Measurements from ENCODE around the gene ZNF862. TPM values are rescaled to one million over a fixed set of nuclear protein-coding genes. Genes with fewer than 3 reads are reported as not detected.

Gene ZNF862
- polyA plus RNA-seq, 3 donors, result 5.0 to 9.8 (median 7.4) TPM

DNA sequence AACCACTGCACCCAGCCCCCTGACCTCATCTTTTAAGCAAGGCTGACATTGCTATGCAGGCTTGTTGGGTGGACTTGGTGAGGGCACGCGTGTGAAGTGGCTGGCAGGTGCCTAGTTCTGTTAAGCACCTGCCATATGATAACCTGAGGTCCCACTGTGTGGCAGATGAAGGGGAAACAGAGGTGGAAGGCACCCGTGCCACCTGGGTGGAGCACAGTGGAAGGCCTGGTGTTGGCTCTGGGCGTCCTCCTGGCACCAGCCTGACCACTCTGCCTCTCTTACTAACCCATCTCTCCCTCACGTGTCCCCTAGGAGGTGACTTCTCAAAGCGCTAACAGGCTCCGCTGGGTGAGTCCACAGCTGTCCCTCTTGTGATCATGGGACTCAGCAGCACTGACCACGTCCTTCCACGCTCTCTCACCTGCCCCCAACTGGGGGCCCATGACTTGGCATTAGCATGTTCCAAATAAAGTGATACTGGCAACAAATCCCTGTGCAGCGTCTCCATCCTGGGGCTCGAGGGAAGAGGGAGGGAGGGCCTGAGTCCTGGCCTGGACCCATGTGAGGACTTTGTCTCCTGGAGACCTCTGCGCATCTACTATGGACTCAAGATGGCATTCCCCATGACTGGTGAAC lies 4.6 kb upstream of the ZNF862 start:
- no peak overlapping the region for H3K27ac ChIP-seq (ENCODE audit: low read depth, low read length)
- WGBS, 3 donors, result 87 to 90% (median 88%) methylated on average over 12 of the region's 12 CpGs

DNA sequence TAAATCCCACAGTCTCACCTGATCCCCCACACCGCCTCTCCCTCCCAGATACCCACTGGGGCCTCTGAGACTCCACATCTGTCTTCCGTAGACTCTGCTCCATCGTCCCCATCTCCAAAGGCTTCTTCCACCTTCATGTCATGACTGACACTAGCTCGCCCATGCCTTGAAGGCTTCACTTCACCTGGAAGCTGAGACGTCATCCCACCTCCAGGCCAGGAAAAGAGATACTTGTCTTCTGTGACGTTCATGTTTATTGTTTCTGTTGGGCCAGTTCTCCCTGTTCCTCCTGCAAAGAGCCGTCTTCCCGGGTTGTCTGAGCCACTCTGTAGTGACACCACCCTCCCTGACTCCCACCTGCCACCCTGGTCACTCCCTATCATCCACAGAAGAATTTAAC lies 3.6 kb upstream of the ZNF862 start:
- H3K27ac ChIP-seq (ENCODE audit: low read depth, low read length), result no peak overlapping the region
- 86 to 91% (median 90%) methylated on average over 8 of the region's 8 CpGs for WGBS, 3 donors

DNA sequence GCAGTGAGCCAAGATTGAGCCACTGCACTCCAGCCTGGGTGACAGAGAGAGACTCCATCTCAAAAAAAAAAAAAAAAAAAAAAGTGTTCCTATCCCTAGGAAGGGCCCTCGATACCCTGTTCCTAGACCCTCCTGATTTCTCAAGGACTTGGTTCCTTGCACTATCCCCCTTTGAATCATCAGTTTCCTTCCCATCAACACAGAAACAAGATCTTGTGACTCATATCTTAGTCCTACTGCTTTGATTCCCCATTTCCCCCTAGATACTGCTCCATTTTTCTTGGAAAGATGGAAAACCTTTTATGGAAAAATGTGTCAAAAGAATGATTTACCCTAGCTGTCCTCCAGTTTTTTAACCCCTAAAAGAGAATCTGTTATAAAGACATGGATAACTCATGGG lies 1.7 kb upstream of the ZNF862 start:
- H3K27ac ChIP-seq (ENCODE audit: low read depth, low read length), result no peak overlapping the region
- 47 to 94% (median 93%) methylated on average over 1 of the region's 1 CpG for WGBS, 3 donors

DNA sequence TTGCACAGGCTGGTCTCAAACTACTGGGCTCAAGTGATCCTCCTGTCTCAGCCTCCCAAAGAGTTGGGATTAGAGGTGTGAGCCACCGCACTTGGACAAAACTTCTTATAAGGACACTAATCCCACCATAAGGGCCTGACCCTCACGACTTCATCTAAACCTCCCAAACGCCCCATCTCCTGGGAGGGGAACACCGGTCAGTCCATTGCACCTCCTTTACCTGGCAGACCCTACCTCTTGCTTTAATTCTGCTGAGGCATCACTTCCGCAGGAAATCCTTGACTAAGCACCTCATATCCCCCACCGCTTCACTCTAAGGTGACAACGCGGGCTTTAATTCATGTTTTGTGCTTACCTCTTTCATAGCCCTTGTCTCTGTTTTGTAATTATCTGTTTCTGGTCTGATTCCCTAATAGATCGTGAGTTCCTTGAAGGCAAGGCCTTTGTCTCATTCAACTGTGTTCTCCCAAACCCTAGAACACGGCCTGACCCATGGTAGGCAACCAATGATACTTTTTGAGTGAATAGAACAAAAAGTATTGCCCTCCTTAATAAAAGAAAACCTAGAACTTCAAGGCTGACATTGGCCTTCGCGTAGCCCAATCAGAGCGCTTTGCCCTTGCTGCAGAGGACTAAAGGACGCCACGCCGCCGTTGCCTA lies 481 bp upstream of the ZNF862 start:
- WGBS, 3 donors, result 32 to 37% (median 36%) methylated on average over 17 of the region's 17 CpGs

DNA sequence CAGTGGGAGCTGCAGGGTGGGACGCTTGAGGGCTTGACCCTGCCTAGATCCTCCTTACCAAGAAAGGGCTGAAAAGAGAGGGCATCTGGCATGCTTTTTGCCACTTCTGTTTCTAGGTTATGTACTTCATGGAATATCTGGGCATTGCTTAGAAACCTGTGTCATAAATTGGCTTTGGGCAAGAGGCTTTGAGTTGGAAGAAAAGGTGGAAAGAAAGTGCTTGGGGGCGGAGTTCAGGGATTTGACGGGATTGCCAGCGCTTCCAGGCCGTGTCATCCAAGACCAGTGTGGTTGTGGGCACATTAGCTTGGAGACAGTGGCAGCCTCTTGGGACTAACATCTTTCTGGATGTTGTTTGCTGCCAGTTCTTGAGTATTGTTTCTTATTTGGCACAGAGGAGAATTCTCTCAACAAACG lies 825 bp downstream of the ZNF862 start:
- no peak overlapping the region for H3K27ac ChIP-seq (ENCODE audit: low read depth, low read length)
- WGBS, 3 donors, result 8 to 31% (median 22%) methylated on average over 6 of the region's 6 CpGs

More for the DNA sequence above, 481 bp upstream of the ZNF862 start:
- H3K27ac ChIP-seq (ENCODE audit: low read depth, low read length), result no peak overlapping the region

DNA sequence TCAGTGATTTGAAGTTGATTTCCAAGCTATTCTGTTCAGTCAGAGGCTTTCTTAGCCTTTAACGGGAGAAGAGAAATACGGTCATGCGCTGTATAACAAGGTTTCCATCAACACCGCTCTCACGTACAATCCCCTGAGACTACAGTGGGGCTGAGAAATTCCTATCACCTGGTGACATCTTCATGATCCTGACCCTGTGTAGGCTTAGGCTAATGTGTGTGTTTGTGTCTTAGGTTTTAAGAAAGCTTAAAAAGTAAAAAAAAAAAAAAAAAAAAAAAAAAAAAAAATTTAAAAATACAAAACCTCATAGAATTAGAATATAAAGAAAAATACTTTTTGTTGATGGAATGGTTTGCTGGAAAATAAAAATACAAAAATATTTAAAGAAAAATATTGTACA lies 1.8 kb downstream of the ZNF862 start:
- WGBS, 3 donors, result 96 to 99% (median 98%) methylated on average over 5 of the region's 5 CpGs
- no peak overlapping the region for H3K27ac ChIP-seq (ENCODE audit: low read depth, low read length)

DNA sequence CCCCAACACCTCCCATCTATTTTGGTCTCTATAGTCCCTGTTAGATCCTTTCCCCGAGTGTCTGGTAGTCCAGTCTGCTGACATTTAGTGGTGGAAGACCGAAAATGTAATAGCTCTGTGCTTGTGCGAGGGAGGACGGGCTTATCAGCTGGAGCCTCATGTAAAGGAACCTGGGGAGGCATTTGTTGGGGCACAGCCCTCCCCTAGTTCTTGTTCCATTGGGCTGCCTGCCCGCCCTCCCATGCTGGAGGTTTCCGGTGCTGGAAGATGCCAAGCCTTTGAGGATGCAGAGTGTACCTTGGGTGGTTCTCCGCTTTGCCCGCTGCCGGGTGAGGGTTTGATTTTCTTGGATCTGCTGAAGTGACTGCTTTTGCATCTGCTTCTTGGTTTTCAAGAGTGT lies 5.4 kb downstream of the ZNF862 start:
- WGBS, 3 donors, result 88 to 95% (median 93%) methylated on average over 9 of the region's 9 CpGs
- H3K27ac ChIP-seq (ENCODE audit: low read depth, low read length), result no peak overlapping the region

DNA sequence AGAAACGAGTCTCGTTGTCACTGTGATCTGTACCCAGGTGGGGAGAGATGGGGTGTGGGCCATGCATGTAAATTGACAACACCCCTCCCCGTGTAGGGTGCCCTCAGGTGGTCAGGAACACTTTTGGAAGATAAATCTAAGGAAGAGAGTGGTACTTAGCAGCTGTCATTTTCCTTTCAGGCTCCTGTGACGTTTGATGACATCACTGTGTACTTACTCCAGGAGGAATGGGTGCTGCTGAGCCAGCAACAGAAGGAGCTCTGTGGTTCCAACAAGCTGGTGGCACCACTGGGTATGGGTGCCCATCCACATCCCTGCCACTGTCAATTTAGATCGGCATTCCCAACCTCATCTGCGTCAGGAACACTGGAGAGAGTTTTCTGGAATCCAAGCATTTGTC lies 6.3 kb downstream of the ZNF862 start:
- no peak overlapping the region for H3K27ac ChIP-seq (ENCODE audit: low read depth, low read length)
- WGBS, 3 donors, result 59 to 76% (median 68%) methylated on average over 6 of the region's 6 CpGs

DNA sequence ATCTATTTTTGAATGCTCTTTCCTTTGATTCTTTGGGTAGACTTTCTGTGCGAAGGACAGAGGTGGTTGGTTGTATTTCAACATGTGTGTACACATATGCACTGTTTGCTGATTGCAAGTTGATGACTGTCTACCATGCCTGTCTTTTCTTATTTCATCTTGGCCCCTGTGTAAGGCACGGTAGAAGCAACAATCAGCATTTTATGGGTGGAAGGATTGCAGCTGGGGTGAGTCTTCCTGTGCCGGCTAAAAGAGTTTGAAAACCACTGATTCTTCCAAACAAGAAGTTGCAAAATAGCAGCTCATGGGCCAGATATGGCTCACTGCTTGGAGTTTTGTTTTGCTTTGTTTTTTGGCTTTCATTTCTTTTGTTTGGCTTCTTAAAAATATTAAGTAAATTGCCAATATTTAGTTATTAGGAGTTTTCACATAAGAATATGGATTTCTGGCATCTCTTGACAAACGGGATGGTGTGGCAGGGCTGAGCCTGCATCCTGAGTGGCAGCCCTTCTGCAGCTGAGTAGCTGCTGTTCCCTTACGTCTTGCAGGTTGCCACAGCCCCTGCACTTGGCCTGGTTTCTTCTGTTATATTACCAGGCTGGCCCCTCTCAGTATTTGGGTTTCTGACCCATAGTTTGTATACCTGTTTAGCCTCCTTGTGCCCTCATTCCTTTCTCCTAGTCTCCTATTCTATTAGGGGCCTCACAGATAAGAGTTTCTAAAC lies 7.2 kb downstream of the ZNF862 start:
- 56 to 81% (median 58%) methylated on average over 5 of the region's 5 CpGs for WGBS, 3 donors
- H3K27ac ChIP-seq (ENCODE audit: low read depth, low read length), result no peak overlapping the region

DNA sequence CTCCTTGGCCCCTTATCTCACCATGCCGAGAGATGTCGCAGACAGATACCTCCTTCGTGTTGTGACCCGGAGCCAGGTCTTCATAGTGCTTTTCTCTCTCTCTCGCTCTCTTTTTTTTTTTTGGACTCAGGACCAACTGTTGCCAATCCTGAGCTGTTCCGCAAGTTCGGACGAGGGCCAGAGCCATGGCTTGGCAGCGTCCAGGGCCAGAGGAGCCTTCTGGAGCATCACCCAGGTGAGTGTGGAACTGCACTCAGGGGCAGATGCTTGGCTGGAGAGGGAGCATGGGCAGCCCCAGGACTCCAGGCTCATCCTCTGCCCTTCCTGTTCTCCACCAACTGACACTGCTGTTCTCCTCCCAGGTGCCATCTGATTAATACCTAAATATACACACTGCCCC lies 7.8 kb downstream of the ZNF862 start:
- H3K27ac ChIP-seq (ENCODE audit: low read depth, low read length), result no peak overlapping the region
- 86 to 97% (median 88%) methylated on average over 9 of the region's 9 CpGs for WGBS, 3 donors

DNA sequence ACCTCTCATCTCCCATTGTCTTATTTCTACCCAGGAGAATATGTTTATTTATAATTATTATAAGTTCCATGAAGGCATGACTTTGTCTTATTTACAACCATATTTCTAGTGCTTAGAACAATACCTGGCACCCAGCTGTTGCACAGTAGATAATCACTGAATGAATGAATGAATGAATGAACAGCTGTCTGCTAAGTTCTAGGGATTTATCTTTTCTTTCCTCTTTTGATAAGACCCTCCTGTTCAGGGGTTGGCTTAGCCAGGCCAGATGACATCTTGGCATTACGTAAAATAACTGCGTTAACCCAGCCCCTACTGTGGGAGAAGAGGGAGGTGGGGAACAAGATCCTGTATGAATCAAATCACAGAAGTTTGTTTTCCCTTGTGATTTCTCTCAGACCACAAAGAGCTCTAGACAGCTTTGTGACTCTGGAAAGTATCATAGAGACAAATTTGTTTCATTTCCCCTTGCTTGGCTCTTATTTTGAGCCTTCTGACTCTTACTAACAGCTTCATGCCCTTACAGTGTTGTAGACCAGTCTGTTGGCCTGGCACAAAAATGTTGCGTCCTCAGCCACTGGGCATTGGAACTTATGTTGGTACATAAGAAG lies 8.4 kb downstream of the ZNF862 start:
- no peak overlapping the region for H3K27ac ChIP-seq (ENCODE audit: low read depth, low read length)
- WGBS, 3 donors, result 83 to 87% (median 86%) methylated on average over 3 of the region's 3 CpGs

DNA sequence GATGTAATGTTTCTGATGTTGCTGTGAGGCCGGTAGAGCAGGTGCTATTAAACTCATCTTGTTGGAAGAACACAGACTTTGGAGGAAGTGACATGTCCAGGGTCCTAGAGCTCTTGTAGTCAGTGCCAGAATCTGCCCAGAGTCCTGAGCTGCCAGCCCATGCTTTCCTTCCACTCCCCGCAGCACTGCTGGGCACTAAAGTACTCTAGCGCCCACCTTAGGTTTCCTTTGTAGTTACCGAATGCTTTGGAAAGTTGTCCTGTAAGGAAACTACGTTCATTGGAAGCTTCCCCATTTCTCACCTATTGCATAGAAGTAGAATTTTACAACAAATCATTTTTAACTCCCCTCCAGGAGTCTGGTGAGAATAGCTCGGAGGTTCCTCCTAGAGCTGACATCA lies 11.0 kb downstream of the ZNF862 start:
- no peak overlapping the region for H3K27ac ChIP-seq (ENCODE audit: low read depth, low read length)
- 87 to 93% (median 92%) methylated on average over 6 of the region's 6 CpGs for whole genome bisulfite sequencing, 3 donors

DNA sequence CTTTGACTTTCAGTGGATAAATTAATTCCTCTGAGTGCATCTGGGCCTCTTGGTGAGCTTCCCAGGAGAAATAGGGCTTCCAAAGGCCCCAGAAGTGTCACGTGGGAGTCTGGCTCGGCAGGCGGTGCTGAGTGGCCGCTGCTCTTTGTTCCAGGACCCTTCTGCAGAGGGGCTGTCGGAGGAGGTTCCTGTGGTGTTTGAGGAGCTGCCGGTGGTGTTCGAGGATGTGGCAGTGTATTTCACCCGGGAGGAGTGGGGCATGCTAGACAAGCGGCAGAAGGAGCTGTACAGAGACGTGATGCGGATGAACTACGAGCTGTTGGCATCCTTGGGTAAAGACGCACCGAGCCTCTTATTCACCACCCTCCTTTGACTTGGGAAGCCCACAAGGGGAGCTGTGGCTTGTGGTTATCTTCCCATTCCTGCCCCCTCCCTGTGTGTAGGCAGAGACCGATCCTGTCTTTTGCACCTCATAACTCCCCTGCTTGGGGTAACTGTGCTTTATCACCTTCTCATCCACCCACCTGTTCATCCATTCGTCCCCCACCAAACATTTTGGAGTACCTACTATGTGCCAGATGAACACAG lies 11.9 kb downstream of the ZNF862 start:
- 83 to 88% (median 86%) methylated on average over 16 of the region's 16 CpGs for WGBS, 3 donors
- H3K27ac ChIP-seq (ENCODE audit: low read depth, low read length), result no peak overlapping the region

DNA sequence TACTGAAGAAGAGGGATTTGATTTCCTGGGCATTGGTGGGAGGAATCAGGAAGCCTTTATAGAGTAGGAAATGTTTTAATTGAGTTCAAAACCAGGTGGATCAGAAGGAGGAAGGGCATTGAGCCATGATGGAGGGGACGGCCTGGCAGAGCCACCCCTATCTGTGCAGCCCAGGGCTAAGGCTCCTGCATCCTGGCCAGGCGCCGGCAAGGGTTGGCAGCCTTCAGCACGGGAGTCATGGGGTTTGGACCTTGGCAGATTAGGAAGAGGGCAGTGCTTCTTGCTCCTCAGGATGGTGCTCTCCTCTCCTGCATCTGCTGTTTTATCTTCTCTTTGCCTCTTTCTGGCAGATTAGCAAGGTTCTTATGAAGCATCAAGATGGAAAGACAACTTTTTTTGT lies 12.5 kb downstream of the ZNF862 start:
- H3K27ac ChIP-seq (ENCODE audit: low read depth, low read length), result no peak overlapping the region
- WGBS, 3 donors, result 65 to 81% (median 71%) methylated on average over 4 of the region's 4 CpGs

DNA sequence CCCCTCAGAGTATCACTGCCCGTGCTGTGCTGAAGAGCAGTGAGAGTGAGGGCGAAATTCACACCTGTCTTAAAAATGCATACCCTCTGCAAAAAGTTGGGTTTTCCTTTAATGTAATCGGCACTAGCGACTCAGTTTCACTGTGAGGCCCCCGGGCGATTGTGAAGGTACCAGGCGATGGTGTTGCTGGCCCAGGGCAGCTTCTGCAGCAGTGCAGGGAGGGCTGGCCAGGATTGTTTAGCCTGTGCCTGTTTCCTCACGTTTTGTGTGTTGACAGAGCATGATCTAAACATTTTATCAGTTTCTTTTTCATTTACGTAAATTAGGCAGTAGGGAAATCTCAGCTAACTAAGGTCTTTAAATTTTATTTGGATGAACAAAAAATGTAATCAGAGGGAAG lies 13.3 kb downstream of the ZNF862 start:
- H3K27ac ChIP-seq (ENCODE audit: low read depth, low read length), result no peak overlapping the region
- WGBS, 3 donors, result 89 to 93% (median 92%) methylated on average over 9 of the region's 9 CpGs

DNA sequence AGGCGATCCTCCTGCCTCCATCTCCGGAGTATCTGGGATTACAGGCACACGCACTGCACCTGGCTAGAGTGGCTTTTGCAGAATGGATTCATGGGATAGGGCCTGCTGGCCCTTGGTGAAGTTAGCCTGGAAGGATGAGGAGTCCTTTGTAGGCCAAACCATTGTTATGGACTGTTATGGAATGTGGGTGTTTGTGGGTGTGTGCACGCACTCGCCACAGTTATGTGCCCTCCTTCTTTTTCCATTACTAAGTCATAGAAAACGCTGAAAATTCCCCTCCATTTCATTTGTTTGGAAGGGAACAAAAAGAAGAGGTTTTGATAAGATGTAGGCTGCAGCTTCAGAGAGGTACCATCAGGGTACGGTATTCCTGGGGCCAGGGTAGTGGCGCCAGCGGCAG lies 15.0 kb downstream of the ZNF862 start:
- 96 to 97% (median 97%) methylated on average over 9 of the region's 9 CpGs for WGBS, 3 donors
- H3K27ac ChIP-seq (ENCODE audit: low read depth, low read length), result no peak overlapping the region

DNA sequence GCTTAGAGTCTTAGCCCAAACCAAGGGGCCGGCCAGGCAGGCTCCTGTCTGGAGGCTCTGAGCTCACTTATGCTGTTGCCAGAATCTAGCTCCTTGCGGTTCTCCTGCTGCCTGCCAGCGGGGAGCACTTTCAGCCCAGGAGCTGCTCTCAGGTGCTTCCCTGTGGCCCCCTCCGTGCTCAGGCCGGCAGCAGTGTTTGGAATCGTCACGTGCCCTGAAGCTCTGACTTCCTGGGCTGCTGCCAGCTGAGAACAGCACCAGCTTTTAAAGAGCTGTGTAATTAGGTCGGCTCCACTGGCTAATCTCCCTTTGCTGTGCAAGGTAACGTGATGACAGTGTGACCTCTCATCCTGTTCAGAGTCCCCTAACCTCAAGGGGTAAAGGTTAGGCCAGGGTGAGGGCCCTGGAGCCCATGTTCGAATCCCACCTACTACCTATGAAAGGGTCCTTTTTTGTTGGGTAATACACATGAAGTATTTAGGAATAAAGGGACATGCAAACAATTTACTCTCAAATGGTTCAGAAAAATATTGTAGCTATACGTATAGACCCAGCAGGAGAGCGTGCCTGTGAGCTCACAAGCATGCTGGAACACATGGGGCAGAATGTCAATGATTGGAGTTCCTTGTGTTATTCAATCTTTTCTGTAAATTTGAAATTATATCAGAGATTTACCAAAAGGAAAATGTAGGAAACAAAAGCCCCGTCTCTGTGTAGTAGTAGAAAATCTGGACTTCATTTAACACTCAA lies 16.6 kb downstream of the ZNF862 start:
- no peak overlapping the region for H3K27ac ChIP-seq (ENCODE audit: low read depth, low read length)
- 23 to 62% (median 62%) methylated on average over 13 of the region's 13 CpGs for WGBS, 3 donors
